C4-2B (cell line): ENCODE results near the gene SLC25A23.

Experiments
- CTCF ChIP-seq: fragments of 450-650 bp; conservative IDR thresholded peaks from 2 replicates; pipeline ENCODE4 v1.5.1; 2017; ENCODE audit warnings: mild to moderate bottlenecking
- ZFX ChIP-seq: fragments of 450-650 bp; IDR thresholded peaks from 2 replicates; pipeline ENCODE4 v1.6.1; 2017

GRCh38 chr19:6418562-6418932, 41.0 kb downstream of the SLC25A23 start:
- no peak for TF ChIP-seq CTCF
- TF ChIP-seq ZFX: no peak
